MM.1S (cell line): ENCODE data around the gene ISLR.

Experiments
- DNase-seq: peaks from one replicate; pipeline ENCODE4 v3.0.0-alpha.2; 2015
- H2AFZ ChIP-seq: fragments of 300-600 bp; sonication (generic); 2 replicates; pipeline ENCODE4 v1.6.0; 2016; ENCODE audit warnings: antibody characterized with exemption, low read length
- H3F3A ChIP-seq: fragments of 300-600 bp; sonication (generic); 2 replicates; pipeline ENCODE4 v1.6.1; 2016; ENCODE audit warnings: mild to moderate bottlenecking, antibody characterized with exemption, low read length, moderate library complexity, mixed read lengths; ENCODE audit not compliant: insufficient read depth
- H3K27ac ChIP-seq: fragments of 300-600 bp; sonication (generic); 2 replicates; pipeline ENCODE4 v1.5.1; 2016; ENCODE audit warnings: mild to moderate bottlenecking, low read length
- H3K27me3 ChIP-seq: fragments of 300-600 bp; sonication (generic); replicated peaks from 2 replicates; pipeline ENCODE4 v1.6.0; 2016; ENCODE audit warnings: low read length; ENCODE audit not compliant: insufficient read depth
- H3K36me3 ChIP-seq: fragments of 300-600 bp; sonication (generic); replicated peaks from 2 replicates; pipeline ENCODE4 v1.6.1; 2016; ENCODE audit warnings: mild to moderate bottlenecking, low read length, mixed read lengths; ENCODE audit not compliant: insufficient read depth
- H3K4me1 ChIP-seq: fragments of 300-600 bp; sonication (generic); 2 replicates; pipeline ENCODE4 v1.6.1; 2016; ENCODE audit warnings: low read length, mixed read lengths
- H3K4me2 ChIP-seq: fragments of 300-600 bp; sonication (generic); 2 replicates; pipeline ENCODE4 v1.6.0; 2016; ENCODE audit warnings: low read depth, low read length
- H3K4me3 ChIP-seq: fragments of 300-600 bp; sonication (generic); 2 replicates; pipeline ENCODE4 v1.5.1; 2016; ENCODE audit warnings: low read length, mixed read lengths
- H3K79me2 ChIP-seq: fragments of 300-600 bp; sonication (generic); 2 replicates; pipeline ENCODE4 v1.6.1; 2016; ENCODE audit warnings: mixed run types, low read length, mixed read lengths
- H3K9ac ChIP-seq: fragments of 300-600 bp; sonication (generic); 2 replicates; pipeline ENCODE4 v1.6.1; 2016; ENCODE audit warnings: low read length, mixed read lengths
- H3K9me2 ChIP-seq: fragments of 300-600 bp; sonication (generic); replicated peaks from 2 replicates; pipeline ENCODE4 v1.6.1; 2016; ENCODE audit warnings: mild to moderate bottlenecking, low read length, mixed read lengths; ENCODE audit not compliant: insufficient read depth
- H3K9me3 ChIP-seq: fragments of 300-600 bp; sonication (generic); replicated peaks from 2 replicates; pipeline ENCODE4 v1.6.1; 2016; ENCODE audit warnings: mild to moderate bottlenecking, low read length, mixed read lengths; ENCODE audit not compliant: insufficient read depth
- H4K20me1 ChIP-seq: fragments of 300-600 bp; sonication (generic); 2 replicates; pipeline ENCODE4 v1.6.1; 2016; ENCODE audit warnings: mild to moderate bottlenecking, low read length, moderate library complexity, mixed read lengths; ENCODE audit not compliant: insufficient read depth
- EZH2 ChIP-seq: fragments of 300-600 bp; sonication (generic); optimal IDR thresholded peaks from 2 replicates; pipeline ENCODE3; 2017; ENCODE audit warnings: low read depth, mild to moderate bottlenecking, antibody characterized with exemption, low read length, mixed read lengths
- EZH2phosphoT487 ChIP-seq: fragments of 300-600 bp; sonication (generic); IDR thresholded peaks from 2 replicates; pipeline ENCODE4 v1.6.1; 2018; ENCODE audit warnings: antibody characterized with exemption, low read length
- TF ChIP-seq, protein P1 (sequence below): fragments of 300-600 bp; sonication (generic); IDR thresholded peaks from 2 replicates; pipeline ENCODE4 v1.5.1; 2016; ENCODE audit warnings: antibody characterized with exemption, low read length, mixed read lengths

ISLR gene

DNA sequence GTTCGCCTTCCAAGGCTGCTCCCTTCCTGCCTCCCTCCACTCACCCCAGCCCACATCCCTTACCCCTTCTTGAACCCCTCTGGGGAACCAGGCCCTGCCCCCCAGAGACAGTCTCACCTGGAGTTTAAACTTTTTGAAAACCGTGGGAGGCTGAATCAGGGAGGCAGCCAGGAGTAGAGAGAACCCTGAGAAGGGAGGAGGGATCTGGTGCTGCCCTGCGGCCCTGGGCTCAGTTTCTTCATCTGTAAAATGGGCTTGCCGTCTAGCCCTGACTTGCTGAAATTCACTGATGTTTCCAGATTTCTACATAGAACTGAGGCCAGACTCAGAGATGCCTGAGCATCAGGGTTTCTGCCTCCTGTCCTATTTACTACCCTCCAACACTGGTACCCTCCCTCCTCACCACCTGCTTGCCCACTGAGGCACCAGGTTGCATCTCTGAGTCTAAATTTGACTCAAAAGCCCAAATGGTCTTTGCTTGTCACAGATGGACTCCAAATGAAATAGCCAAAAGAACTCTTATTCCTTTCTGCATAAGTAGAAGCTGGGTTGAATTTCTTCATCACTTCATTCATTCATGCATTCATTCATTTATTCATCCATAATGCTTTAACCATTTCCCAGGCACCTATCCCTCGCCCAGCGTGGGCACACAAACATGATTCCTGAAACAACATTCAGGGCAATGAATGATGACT is 41.0 kb downstream of the ISLR start:
- Histone ChIP-seq H3K9me2 (no peaks in the 10 kb centered on the region), H3K27me3 (peaks cover 76% of the 10 kb centered on the region), H4K20me1 (no peaks in the 10 kb centered on the region), H3K4me1 (peaks cover 7% of the 10 kb centered on the region), H2AFZ (no peak overlapping the region), H3K4me2 (no peak overlapping the region), H3K27ac (no peak overlapping the region), H3F3A (no peaks in the 10 kb centered on the region), H3K36me3 (no peaks in the 10 kb centered on the region), H3K9me3 (no peaks in the 10 kb centered on the region), H3K79me2 (no peaks in the 10 kb centered on the region), H3K4me3 (no peak overlapping the region), H3K9ac (no peak overlapping the region)
- TF ChIP-seq EZH2phosphoT487 (no peak), EZH2 (no peak)
- TF ChIP-seq, protein P1, sequence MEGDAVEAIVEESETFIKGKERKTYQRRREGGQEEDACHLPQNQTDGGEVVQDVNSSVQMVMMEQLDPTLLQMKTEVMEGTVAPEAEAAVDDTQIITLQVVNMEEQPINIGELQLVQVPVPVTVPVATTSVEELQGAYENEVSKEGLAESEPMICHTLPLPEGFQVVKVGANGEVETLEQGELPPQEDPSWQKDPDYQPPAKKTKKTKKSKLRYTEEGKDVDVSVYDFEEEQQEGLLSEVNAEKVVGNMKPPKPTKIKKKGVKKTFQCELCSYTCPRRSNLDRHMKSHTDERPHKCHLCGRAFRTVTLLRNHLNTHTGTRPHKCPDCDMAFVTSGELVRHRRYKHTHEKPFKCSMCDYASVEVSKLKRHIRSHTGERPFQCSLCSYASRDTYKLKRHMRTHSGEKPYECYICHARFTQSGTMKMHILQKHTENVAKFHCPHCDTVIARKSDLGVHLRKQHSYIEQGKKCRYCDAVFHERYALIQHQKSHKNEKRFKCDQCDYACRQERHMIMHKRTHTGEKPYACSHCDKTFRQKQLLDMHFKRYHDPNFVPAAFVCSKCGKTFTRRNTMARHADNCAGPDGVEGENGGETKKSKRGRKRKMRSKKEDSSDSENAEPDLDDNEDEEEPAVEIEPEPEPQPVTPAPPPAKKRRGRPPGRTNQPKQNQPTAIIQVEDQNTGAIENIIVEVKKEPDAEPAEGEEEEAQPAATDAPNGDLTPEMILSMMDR, result no peak
- DNase-seq, result no peak

DNA sequence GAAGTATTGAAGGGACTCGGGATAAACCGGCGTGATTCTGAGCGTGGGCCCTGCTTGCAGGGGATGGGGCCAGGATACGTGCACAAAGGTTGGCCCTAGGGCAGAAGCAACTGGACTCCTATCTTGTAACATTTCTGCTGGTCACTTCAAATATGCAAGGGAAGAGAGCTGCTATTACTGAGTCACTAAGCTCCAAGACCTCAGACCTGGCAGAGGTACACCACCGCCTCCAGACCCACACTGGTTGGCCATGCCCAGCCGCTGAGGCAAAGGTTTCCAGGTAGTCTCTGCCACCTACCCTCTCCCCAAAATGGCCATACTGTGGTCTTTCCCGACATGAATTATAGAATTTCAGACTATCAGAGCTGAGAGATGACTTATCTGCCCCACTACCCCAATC is 42.4 kb downstream of the ISLR start:
- H3K27me3 ChIP-seq, result peaks cover 76% of the 10 kb centered on the region
- H3K4me1 ChIP-seq, result peaks cover 7% of the 10 kb centered on the region
- DNase-seq, result no peak
- no peaks in the 10 kb centered on the region for H3K36me3 ChIP-seq
- no peaks in the 10 kb centered on the region for H3K79me2 ChIP-seq
- no peaks in the 10 kb centered on the region for H4K20me1 ChIP-seq
- H3K9ac ChIP-seq, result no peak overlapping the region
- no peaks in the 10 kb centered on the region for H3F3A ChIP-seq
- no peaks in the 10 kb centered on the region for H3K9me2 ChIP-seq
- H3K27ac ChIP-seq, result no peak overlapping the region
- H3K9me3 ChIP-seq, result no peaks in the 10 kb centered on the region
- no peak overlapping the region for H2AFZ ChIP-seq
- TF ChIP-seq, protein P1, result no peak
- TF ChIP-seq EZH2 (no peak), EZH2phosphoT487 (no peak)
- H3K4me2 ChIP-seq, result no peak overlapping the region
- H3K4me3 ChIP-seq, result no peak overlapping the region

DNA sequence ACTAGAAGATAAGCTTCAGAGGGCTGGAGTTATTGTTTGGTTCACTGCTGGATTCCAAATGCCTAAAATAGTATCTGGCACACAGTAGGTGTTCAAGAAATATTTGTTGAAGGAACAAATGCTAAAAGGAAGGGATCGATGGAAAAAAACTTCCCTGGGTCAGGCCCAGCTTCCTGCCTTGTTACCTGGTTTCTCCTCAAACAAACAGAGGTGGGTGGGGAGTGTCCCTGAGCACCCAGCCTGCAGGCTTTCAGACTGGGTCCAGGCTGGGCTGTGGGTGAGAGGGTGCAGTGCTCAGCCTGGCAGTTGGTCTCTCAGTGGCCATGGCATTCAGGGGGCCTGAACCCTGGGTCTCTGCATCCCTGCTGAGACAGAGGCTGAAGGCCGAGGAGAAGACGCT is 43.4 kb downstream of the ISLR start:
- Histone ChIP-seq H3K9me2 (no peaks in the 10 kb centered on the region), H3K27ac (no peak overlapping the region), H4K20me1 (no peaks in the 10 kb centered on the region), H3F3A (no peaks in the 10 kb centered on the region), H3K4me1 (peaks cover 7% of the 10 kb centered on the region), H3K36me3 (no peaks in the 10 kb centered on the region), H3K4me3 (no peak overlapping the region), H2AFZ (no peak overlapping the region), H3K79me2 (no peaks in the 10 kb centered on the region), H3K4me2 (no peak overlapping the region), H3K9me3 (no peaks in the 10 kb centered on the region), H3K27me3 (peaks cover 85% of the 10 kb centered on the region), H3K9ac (no peak overlapping the region)
- DNase-seq, result no peak
- TF ChIP-seq, protein P1, result no peak
- no peak for TF ChIP-seq EZH2
- no peak for TF ChIP-seq EZH2phosphoT487
